IMR-90 (cell line): ENCODE data around the gene PPFIBP2. TPM values are rescaled to one million over a fixed set of nuclear protein-coding genes. Genes with fewer than 3 reads are reported as not detected.

Source experiments
- ATAC-seq: fragments of 200-7000 bp; cut with Tn5 transposase; 2 replicates; pipeline ENCODE4 v1.9.1; 2020; ENCODE audit warnings: low read depth, mild to moderate bottlenecking, moderate library complexity
- BruUV-seq: library from RNA; stranded (reverse); fragments of 400-500 nt; replicated peaks from 2 replicates; lab custom pipeline; 2021; lab: Mats Ljungman, UMichigan
- CTCF ChIA-PET: fragments of 300-600 bp; formaldehyde crosslinking; extraction: SDS; loops from one replicate; lab custom pipeline; 2021; ENCODE audit warnings: antibody characterized with exemption; lab: Yijun Ruan, JAX
- POLR2A ChIA-PET: fragments of 300-600 bp; sonication (Branson Sonifier 250); formaldehyde crosslinking; loops from one replicate; lab custom pipeline; 2022; ENCODE audit warnings: antibody characterized with exemption; ENCODE audit not compliant: unreplicated experiment; lab: Charles Lee
- DNase-seq: peaks from one replicate; pipeline ENCODE4 v3.0.0; 2013
- H2AFZ ChIP-seq: replicated peaks from 2 replicates; pipeline ENCODE3; 2013; ENCODE audit warnings: low read length, mild to moderate bottlenecking; ENCODE audit not compliant: poor library complexity
- H2AK5ac ChIP-seq: 2 replicates; pipeline ENCODE4 v1.6.1; 2013; ENCODE audit warnings: low read depth, low read length, inconsistent platforms
- H2AK9ac ChIP-seq: replicated peaks from 2 replicates; pipeline ENCODE3; 2013; ENCODE audit warnings: mild to moderate bottlenecking, low read depth, low read length, moderate library complexity; ENCODE audit not compliant: poor library complexity
- H2BK120ac ChIP-seq: 2 replicates; pipeline ENCODE4 v1.6.1; 2013; ENCODE audit warnings: low read depth, low read length, inconsistent platforms
- H2BK15ac ChIP-seq: 3 replicates; pipeline ENCODE4 v1.6.1; 2013; ENCODE audit warnings: low read depth, low read length, inconsistent platforms
- H2BK20ac ChIP-seq: 2 replicates; pipeline ENCODE4 v1.6.1; 2013; ENCODE audit warnings: low read depth, mild to moderate bottlenecking, inconsistent platforms, low read length, moderate library complexity
- H2BK5ac ChIP-seq: 2 replicates; pipeline ENCODE4 v1.6.1; 2013; ENCODE audit warnings: mild to moderate bottlenecking, low read depth, low read length, inconsistent platforms; ENCODE audit not compliant: poor library complexity, severe bottlenecking
- H3K14ac ChIP-seq: replicated peaks from 2 replicates; pipeline ENCODE4 v1.6.1; 2013; ENCODE audit warnings: low read depth, low read length, inconsistent platforms
- H3K18ac ChIP-seq: 2 replicates; pipeline ENCODE4 v1.6.1; 2013; ENCODE audit warnings: low read depth, low read length, control low read depth
- H3K23ac ChIP-seq: 2 replicates; pipeline ENCODE4 v1.6.1; 2013; ENCODE audit warnings: low read depth, low read length, inconsistent platforms
- H3K27ac ChIP-seq: 2 replicates; pipeline ENCODE4 v1.5.1; 2013; ENCODE audit warnings: mild to moderate bottlenecking, control low read depth, low read length; ENCODE audit not compliant: insufficient read depth
- H3K27me3 ChIP-seq: 2 replicates; pipeline ENCODE4 v1.6.1; 2013; ENCODE audit warnings: low read length; ENCODE audit not compliant: control insufficient read depth, insufficient read depth
- H3K36me3 ChIP-seq: 2 replicates; pipeline ENCODE4 v1.6.1; 2013; ENCODE audit warnings: low read length, mixed read lengths; ENCODE audit not compliant: control insufficient read depth, insufficient read depth
- H3K4ac ChIP-seq: 2 replicates; pipeline ENCODE4 v1.6.1; 2013; ENCODE audit warnings: low read depth, low read length, inconsistent platforms
- H3K4me1 ChIP-seq: 2 replicates; pipeline ENCODE4 v1.6.1; 2013; ENCODE audit warnings: low read length, mixed read lengths; ENCODE audit not compliant: control insufficient read depth, insufficient read depth
- H3K4me2 ChIP-seq: 2 replicates; pipeline ENCODE4 v1.6.1; 2013; ENCODE audit warnings: low read depth, mild to moderate bottlenecking, control low read depth, low read length, moderate library complexity
- H3K4me3 ChIP-seq: 2 replicates; pipeline ENCODE4 v1.5.1; 2013; ENCODE audit warnings: low read depth, mild to moderate bottlenecking, control low read depth, low read length, moderate library complexity; ENCODE audit not compliant: insufficient read depth
- H3K56ac ChIP-seq: 2 replicates; pipeline ENCODE4 v1.6.1; 2013; ENCODE audit warnings: low read length, inconsistent platforms; ENCODE audit not compliant: insufficient read depth; ENCODE audit errors: extremely low read depth
- H3K79me1 ChIP-seq, 2 experiments: 2 replicates each; pipeline ENCODE4 v1.6.1; 2013; ENCODE audit warnings: low read length in 2 of 2, inconsistent platforms in 1 of 2, low read depth in 1 of 2
- H3K9ac ChIP-seq: 2 replicates; pipeline ENCODE4 v1.6.1; 2013; ENCODE audit warnings: low read depth, low read length, control low read depth
- H3K9me1 ChIP-seq: 2 replicates; pipeline ENCODE4 v1.6.1; 2013; ENCODE audit warnings: low read length, inconsistent platforms; ENCODE audit not compliant: insufficient read depth
- H3K9me3 ChIP-seq: 2 replicates; pipeline ENCODE4 v1.6.1; 2013; ENCODE audit warnings: low read length; ENCODE audit not compliant: control insufficient read depth, insufficient read depth
- H4K20me1 ChIP-seq: 2 replicates; pipeline ENCODE4 v1.6.1; 2013; ENCODE audit warnings: low read length, inconsistent platforms; ENCODE audit not compliant: insufficient read depth
- H4K5ac ChIP-seq: 2 replicates; pipeline ENCODE4 v1.6.1; 2013; ENCODE audit warnings: mild to moderate bottlenecking, low read depth, low read length, control low read depth
- H4K8ac ChIP-seq, 2 experiments: 2 replicates each; pipeline ENCODE4 v1.6.1; 2013; ENCODE audit warnings: low read depth in 2 of 2, low read length in 2 of 2, control low read depth in 1 of 2, inconsistent platforms in 1 of 2
- H4K91ac ChIP-seq: 2 replicates; pipeline ENCODE4 v1.6.1; 2013; ENCODE audit warnings: low read depth, low read length, inconsistent platforms; ENCODE audit not compliant: insufficient read depth
- FOS ChIP-seq: fragments of 150-350 bp; IDR thresholded peaks from 2 replicates; pipeline ENCODE4 v1.6.1; 2016; ENCODE audit warnings: low read depth, low read length
- WGBS, 2 experiments: methylation state at CpG; one replicate each; pipeline versions ENCODE4 v1.1.5 to v1.1.7; 2013; ENCODE audit warnings: missing lambda C conversion rate in 2 of 2; ENCODE audit not compliant: insufficient read length in 1 of 2; ENCODE audit errors: extremely low coverage in 2 of 2; 5-methylcytosine and 5-hydroxymethylcytosine counted together
- dilution Hi-C: fragments of 300-500 bp; cut with HindIII; formaldehyde crosslinking; loops from one replicate; pipeline ENCODE4 v1.14.3; 2018; ENCODE audit warnings: low sequenced_read_pairs; ENCODE audit not compliant: unreplicated experiment
- in situ Hi-C: fragments of 300-500 bp; cut with MboI; formaldehyde crosslinking; loops from 3 replicates; pipeline ENCODE4 v1.14.3; 2019; ENCODE audit warnings: low sequenced_read_pairs, inconsistent platforms, mixed read lengths
- intact Hi-C: fragments of 100-400 bp; cut with micrococcal nuclease; formaldehyde crosslinking; loops from 2 replicates; pipeline ENCODE4 v1.10.0; 2022
- polyA plus RNA-seq, 3 experiments: library from polyadenylated mRNA; depleted of rRNA; stranded (reverse); fragments of >200 nt; gene quantifications; 2 replicates each; pipeline ENCODE4 v1.2.3, GENCODE V29; 2012; ENCODE audit warnings: low replicate concordance in 1 of 3
- total RNA-seq: library from RNA; depleted of rRNA; stranded (reverse); fragments of >200 nt; gene quantifications from 2 replicates; pipeline ENCODE4 v1.2.3, GENCODE V29; 2012

Gene PPFIBP2
- total and polyA plus RNA-seq, 2 of the 4 experiments (the other 2 are of a cell fraction) = 6.0 to 11.8 TPM

- Histone ChIP-seq H2AK9ac (no peak overlapping the region), H3K9me3 (no peaks in the 10 kb centered on the region), H3K4me1 (no peaks in the 10 kb centered on the region), H2BK5ac (no peak overlapping the region), H3K4ac (no peak overlapping the region), H3K56ac (no peak overlapping the region), H3K4me3 (no peak overlapping the region), H3K79me1 (no peaks in the 10 kb centered on the region), H2BK20ac (no peak overlapping the region), H3K23ac (no peak overlapping the region), H4K91ac (no peak overlapping the region), H2BK120ac (no peak overlapping the region), H4K5ac (no peak overlapping the region), H4K20me1 (no peaks in the 10 kb centered on the region), H2AK5ac (no peak overlapping the region), H4K8ac (no peak overlapping the region), H3K27ac (no peak overlapping the region), H3K36me3 (no peaks in the 10 kb centered on the region), H3K9me1 (no peaks in the 10 kb centered on the region), H2AFZ (no peak overlapping the region), H3K18ac (no peak overlapping the region), H3K27me3 (peaks cover 2% of the 10 kb centered on the region; the same call in 1 of the 2 replicates), H3K14ac (no peak overlapping the region), H3K4me2 (no peak overlapping the region), H2BK15ac (no peak overlapping the region), H3K9ac (no peak overlapping the region)
- CTCF ChIA-PET = interaction anchor here (1.0 kb wide), 1 partner anchor 14 kb away, joined by 3 read pairs; no protein-coding TSS in a partner anchor
- POLR2A ChIA-PET = no interaction called here
- no TSS peak for BruUV-seq
- ATAC-seq = no peak
- no peak for TF ChIP-seq FOS
- in situ Hi-C loops = no loop called here
- intact Hi-C loops = no loop called here
- dilution Hi-C loops = no loop called here
- no peak for DNase-seq
- WGBS, 2 experiments = 50% methylated on average over 1 of the region's 3 CpGs; no CpG with 5 or more reads in 1 of the 2 experiments
Observed at GRCh38 chr11:7628660-7629059, 114.9 kb downstream of the PPFIBP2 start.
